ENCODE data around the gene PTPRN2. TPM values are rescaled to one million over a fixed set of nuclear protein-coding genes. Genes with fewer than 3 reads are reported as not detected.

The PTPRN2 gene
- total RNA-seq, 1 donor, result 0.09 TPM

GRCh38 chr7:158030071-158030470 lies 557.6 kb downstream of the PTPRN2 start:
- H3K4me3 ChIP-seq (ENCODE audit: low read depth, low read length), result no peak overlapping the region
- no peak for DNase-seq (ENCODE audit: low read depth)
- TF ChIP-seq, protein P1, sequence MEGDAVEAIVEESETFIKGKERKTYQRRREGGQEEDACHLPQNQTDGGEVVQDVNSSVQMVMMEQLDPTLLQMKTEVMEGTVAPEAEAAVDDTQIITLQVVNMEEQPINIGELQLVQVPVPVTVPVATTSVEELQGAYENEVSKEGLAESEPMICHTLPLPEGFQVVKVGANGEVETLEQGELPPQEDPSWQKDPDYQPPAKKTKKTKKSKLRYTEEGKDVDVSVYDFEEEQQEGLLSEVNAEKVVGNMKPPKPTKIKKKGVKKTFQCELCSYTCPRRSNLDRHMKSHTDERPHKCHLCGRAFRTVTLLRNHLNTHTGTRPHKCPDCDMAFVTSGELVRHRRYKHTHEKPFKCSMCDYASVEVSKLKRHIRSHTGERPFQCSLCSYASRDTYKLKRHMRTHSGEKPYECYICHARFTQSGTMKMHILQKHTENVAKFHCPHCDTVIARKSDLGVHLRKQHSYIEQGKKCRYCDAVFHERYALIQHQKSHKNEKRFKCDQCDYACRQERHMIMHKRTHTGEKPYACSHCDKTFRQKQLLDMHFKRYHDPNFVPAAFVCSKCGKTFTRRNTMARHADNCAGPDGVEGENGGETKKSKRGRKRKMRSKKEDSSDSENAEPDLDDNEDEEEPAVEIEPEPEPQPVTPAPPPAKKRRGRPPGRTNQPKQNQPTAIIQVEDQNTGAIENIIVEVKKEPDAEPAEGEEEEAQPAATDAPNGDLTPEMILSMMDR (IDR thresholded peaks at IDR 0.05; ENCODE audit: insufficient read depth, low read length), result no peak

DNA sequence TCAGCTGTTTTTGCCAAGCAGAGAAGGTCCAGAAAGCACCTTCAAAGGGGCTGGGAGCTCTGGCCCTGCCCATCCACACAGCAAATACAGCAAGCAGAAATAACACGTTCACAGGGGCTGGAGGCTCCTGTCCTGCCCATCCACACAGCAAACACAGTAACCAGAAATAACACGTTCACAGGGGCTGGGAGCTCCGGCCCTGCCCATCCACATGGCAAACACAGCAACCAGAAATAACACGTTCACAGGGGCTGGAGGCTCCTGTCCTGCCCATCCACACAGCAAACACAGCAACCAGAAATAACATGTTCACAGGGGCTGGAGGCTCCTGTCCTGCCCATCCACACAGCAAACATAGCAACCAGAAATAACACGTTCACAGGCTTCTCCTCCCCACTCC lies 558.1 kb downstream of the PTPRN2 start:
- DNase-seq (ENCODE audit: low read depth), result no peak
- H3K4me3 ChIP-seq (ENCODE audit: low read depth, low read length), result no peak overlapping the region
- TF ChIP-seq, protein P1 (IDR thresholded peaks at IDR 0.05; ENCODE audit: insufficient read depth, low read length), result no peak

DNA sequence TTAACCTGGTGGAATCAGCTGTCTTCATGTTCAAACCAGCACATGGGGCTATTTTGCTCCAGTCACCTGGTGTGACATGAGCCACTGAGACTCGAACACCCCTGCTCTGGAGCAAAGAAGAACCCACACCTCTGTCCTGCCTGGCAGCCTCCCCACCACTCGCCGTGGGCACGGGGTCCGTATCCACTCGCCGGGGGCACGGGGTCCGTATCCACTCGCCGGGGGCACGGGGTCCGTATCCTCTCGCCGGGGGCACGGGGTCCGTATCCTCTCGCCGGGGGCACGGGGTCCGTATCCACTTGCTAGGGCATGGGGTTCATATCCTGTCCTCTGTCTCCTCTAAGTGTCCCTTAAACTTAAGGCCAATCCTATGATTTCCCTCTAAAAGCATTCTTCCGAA lies 558.7 kb downstream of the PTPRN2 start:
- TF ChIP-seq, protein P1 (IDR thresholded peaks at IDR 0.05; ENCODE audit: insufficient read depth, low read length), result no peak
- no peak for DNase-seq (ENCODE audit: low read depth)
- no peak overlapping the region for H3K4me3 ChIP-seq (ENCODE audit: low read depth, low read length)

- TF ChIP-seq, protein P1 (IDR thresholded peaks at IDR 0.05; ENCODE audit: insufficient read depth, low read length), result no peak
- no peak for DNase-seq (ENCODE audit: low read depth)
- no peak overlapping the region for H3K4me3 ChIP-seq (ENCODE audit: low read depth, low read length)
These were observed 559.2 kb downstream of the PTPRN2 start for GRCh38 chr7:158028290-158028941.

- TF ChIP-seq, protein P1 (IDR thresholded peaks at IDR 0.05; ENCODE audit: insufficient read depth, low read length), result no peak
- DNase-seq (ENCODE audit: low read depth), result no peak
These were observed 560.0 kb downstream of the PTPRN2 start for GRCh38 chr7:158027646-158028045.

DNA sequence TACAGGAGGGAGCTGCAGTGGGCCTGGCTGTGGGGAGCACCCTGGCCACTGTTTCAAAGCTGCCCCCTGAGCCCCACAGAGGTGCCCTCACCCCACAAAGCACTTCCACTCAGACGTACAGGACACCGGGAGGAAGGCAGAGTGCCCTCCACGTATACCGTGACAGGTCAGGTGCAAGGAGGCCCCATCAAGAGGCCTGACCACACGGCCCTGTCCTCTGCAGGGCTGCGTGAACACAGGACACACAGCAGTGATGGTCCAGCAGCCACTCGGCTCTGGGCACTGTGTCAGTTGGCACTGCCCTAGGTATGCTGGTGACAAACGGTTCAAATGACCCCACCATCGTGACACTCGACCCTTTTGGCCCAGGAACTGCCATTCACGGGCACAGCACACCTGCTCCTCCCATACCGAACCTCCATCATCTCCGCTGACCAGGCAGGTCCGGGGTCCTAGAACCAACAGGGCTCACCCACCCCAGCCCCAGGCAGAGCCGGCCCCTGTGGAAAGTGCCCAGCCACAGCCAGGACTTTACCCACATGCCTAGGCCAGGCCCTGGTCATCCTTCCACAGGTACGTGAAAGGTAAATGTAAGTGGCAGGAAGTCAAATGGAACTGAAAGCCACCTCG lies 560.9 kb downstream of the PTPRN2 start:
- TF ChIP-seq, protein P1 (IDR thresholded peaks at IDR 0.05; ENCODE audit: insufficient read depth, low read length), result no peak
- no peak overlapping the region for H3K4me3 ChIP-seq (ENCODE audit: low read depth, low read length)
- DNase-seq (ENCODE audit: low read depth), result no peak

More at GRCh38 chr7:158027646-158028045, 560.0 kb downstream of the PTPRN2 start:
- H3K4me3 ChIP-seq (ENCODE audit: low read depth, low read length), result no peak overlapping the region

All from fibroblast of the aortic adventitia (primary cell).